HG03432 (cell line): ENCODE results near the gene NFKB2.

Experiments
- ATAC-seq: cut with Tn5 transposase; IDR thresholded peaks from one replicate; pipeline ENCODE4 v1.9.1; 2021; ENCODE audit warnings: mild to moderate bottlenecking, moderate library complexity; ENCODE audit not compliant: unreplicated experiment

NFKB2 gene

DNA sequence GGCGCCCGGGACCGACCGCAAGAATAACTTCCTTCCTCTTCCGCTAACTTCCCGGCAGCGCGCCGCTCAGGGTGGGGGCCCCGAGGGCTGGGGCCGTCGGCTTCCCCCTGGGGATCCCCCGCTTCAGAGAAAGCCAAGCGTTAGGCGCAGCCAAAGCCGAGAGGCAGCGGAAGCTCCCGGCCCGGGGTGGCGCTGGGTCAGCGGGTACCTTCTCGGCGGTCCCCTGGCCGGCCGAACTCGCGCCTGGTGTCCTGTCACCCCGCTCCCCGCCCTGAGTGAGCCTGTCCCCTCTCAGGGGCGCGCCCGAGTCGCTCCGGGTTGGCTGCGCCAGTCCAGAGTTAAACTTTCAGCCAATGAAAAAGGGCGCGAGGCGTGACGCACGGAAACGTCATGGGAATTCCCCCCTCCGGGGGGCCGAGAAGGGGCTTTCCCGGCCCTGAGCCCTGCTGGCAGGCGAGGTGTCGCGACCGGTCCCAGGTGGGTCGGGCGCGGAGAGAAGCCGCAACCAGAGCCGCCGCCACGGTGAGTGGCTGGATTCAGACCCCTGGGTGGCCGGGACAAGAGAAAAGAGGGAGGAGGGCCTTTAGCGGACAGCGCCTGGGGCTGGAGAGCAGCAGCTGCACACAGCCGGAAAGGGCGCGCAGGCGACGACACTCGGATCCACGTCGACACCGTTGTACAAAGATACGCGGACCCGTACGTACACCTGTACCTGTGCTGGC lies 1.3 kb upstream of the NFKB2 start:
- ATAC-seq = peak; percentile 83

- ATAC-seq = peak; percentile 2
Measured at GRCh38 chr10:102394801-102395399, 605 bp upstream of the NFKB2 start.

GRCh38 chr10:102396317-102396650 lies 779 bp downstream of the NFKB2 start:
- ATAC-seq = no peak

GRCh38 chr10:102396730-102397151 lies 1.2 kb downstream of the NFKB2 start:
- ATAC-seq = no peak

- ATAC-seq = no peak
Measured at GRCh38 chr10:102397222-102398171, 2.0 kb downstream of the NFKB2 start.

GRCh38 chr10:102398172-102399020 lies 2.9 kb downstream of the NFKB2 start:
- ATAC-seq = no peak

DNA sequence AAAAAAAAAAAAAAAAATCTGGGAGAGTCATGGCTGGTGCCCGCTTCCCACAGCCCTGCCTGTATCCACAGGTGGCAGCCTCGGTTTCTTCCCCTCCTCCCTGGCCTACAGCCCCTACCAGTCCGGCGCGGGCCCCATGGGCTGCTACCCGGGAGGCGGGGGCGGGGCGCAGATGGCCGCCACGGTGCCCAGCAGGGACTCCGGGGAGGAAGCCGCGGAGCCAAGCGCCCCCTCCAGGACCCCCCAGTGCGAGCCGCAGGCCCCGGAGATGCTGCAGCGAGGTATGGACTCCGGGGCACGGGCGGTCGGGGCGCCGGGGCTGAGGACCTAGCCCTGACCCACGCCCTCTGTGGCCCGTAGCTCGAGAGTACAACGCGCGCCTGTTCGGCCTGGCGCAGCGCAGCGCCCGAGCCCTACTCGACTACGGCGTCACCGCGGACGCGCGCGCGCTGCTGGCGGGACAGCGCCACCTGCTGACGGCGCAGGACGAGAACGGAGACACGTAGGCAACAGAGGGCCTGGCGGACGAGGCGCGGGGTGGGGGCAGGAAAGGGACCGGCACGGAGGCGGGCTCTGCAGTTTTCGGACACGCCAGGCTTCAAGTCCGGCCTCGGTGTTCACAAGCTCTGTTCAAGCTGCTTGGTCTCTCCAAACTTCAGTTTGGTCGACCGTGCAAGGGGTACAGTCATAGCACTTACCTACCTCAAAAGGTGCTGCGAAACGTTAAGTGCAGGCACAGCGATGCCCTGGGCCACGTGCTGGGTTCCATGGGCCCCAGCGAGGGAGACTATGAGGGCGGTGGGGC lies 3.9 kb downstream of the NFKB2 start:
- peak; percentile 53 for ATAC-seq

- no peak for ATAC-seq
Measured at GRCh38 chr10:102400076-102400475, 4.6 kb downstream of the NFKB2 start.

GRCh38 chr10:102400598-102401341 lies 5.3 kb downstream of the NFKB2 start:
- no peak for ATAC-seq

GRCh38 chr10:102401342-102401654 lies 5.8 kb downstream of the NFKB2 start:
- no peak for ATAC-seq

- ATAC-seq = no peak
Measured at GRCh38 chr10:102401735-102402511, 6.4 kb downstream of the NFKB2 start.

GRCh38 chr10:102402512-102402896 lies 7.0 kb downstream of the NFKB2 start:
- no peak for ATAC-seq

GRCh38 chr10:102403115-102403514 lies 7.6 kb downstream of the NFKB2 start:
- ATAC-seq = no peak

GRCh38 chr10:102404361-102405107 lies 9.0 kb downstream of the NFKB2 start:
- ATAC-seq = no peak

- no peak for ATAC-seq
Measured at GRCh38 chr10:102405108-102405571, 9.6 kb downstream of the NFKB2 start.

- ATAC-seq = no peak
Measured at GRCh38 chr10:102405632-102406031, 10.1 kb downstream of the NFKB2 start.

DNA sequence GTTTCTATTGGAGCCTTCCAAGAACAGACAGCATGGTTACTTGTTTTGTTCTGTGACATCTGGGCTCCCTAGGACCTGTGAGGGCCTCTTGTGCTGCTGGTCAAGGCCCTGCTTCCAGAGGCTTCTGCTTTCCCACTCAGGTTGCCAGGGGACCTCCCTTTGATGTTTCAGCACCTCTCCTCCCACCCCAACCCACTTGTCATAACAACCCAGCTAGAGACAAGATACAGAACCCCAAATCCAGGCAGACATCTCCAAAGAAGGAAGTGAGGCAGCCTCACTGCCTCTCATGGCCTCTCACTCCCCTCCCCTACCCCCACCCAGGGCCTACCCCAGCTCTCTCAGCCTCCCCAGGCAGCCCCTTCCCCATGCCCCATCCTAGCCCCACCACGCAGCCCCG lies 11.3 kb downstream of the NFKB2 start:
- ATAC-seq = no peak
